ENCODE measurements around the gene CD99.
"Not testable (repeated sequence)": the region's sequence is repeated elsewhere in the genome, so short reads cannot be mapped to it uniquely, and the experiment has no call there.

Gene CD99

DNA sequence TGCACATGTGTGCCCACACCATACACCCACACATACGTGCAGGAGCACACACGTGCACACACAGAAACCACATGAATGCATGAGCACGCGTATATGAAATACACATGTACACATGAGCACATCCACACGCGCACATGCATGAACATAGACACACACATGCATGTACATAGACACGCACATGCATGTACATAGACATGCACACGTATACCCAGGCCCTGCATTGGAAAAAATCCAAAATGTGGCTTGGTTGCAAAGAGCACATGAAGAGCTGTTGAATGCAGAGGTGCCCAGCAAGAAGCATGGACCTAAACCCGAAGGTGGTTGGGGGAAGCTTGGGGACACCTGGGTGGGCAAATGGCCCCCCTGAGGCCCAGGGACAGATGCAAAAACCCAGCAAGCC is 18.5 kb downstream of the CD99 start:
- no peak for TF ChIP-seq JUND (IDR thresholded peaks at IDR 0.05; ENCODE audit: low read depth)
- no peak for DNase-seq (ENCODE audit: low read depth in 1 of 2, low spot score in 1 of 2)
- in situ Hi-C loops (cut with HindIII; ENCODE audit: low pct_unique_long_range_greater_than_20kb, low sequenced_read_pairs), result no loop called here

DNA sequence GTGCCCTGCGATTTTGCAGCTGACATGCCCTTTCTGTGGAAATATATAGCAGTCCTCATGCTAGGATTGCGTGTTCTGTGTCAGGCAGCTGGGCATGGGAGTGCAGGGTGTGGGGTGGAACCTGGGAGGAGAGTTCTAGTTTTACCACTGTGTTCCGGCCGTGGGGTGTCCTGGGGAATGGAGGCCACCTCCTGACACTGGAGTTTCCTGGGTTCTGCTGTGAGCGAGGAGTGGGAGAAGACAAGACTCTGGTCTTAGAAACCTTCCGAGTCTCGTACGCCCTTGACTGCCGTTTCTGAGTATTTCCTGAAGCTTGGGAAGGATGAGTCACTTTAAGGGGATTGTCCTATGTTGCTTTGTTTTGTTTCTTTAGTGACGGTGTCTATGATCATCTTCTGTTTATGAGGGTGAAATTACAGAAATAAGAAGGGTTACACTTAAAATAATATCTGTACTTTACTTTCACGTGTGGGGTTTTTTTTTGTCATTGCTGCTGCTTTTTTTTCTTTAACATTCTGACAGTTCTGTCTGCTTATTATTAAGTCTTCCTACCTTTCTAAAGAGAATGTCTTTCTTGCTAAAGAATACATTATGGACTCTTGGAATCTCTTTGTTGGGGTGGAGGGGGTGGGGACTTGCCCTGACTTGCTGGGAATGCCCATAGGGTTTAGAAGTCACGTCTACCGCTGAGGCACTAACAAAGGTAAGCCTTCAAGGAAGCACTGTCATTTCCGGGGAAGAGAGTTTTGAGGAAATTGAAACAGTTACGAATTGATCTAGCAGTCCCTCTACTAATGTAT is 19.1 kb downstream of the CD99 start:
- in situ Hi-C loops (cut with HindIII; ENCODE audit: low pct_unique_long_range_greater_than_20kb, low sequenced_read_pairs), result no loop called here
- TF ChIP-seq JUND (IDR thresholded peaks at IDR 0.05; ENCODE audit: low read depth), result no peak
- no peak for DNase-seq (ENCODE audit: low read depth in 1 of 2, low spot score in 1 of 2)

DNA sequence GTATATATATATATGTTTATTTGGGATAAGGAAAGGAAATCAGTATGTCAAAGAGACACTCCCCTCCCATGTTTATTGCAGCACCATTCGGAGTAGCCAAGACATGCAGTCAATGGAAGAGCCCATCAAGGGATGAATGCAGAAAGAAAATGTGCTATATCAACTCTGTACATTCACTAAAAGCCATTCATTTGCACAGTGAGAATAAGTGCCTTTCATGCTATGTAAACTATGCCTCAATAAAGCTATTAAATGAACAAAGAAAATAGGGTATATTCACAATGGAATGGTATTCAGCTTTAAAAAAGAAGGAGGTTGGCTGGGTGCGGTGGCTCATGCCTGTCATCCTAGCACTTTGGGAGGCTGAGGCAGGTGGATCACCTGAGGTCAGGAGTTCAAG is 20.3 kb downstream of the CD99 start:
- no peak for TF ChIP-seq JUND (IDR thresholded peaks at IDR 0.05; ENCODE audit: low read depth)
- no peak for DNase-seq (ENCODE audit: low read depth in 1 of 2, low spot score in 1 of 2)
- in situ Hi-C loops (cut with HindIII; ENCODE audit: low pct_unique_long_range_greater_than_20kb, low sequenced_read_pairs), result no loop called here

DNA sequence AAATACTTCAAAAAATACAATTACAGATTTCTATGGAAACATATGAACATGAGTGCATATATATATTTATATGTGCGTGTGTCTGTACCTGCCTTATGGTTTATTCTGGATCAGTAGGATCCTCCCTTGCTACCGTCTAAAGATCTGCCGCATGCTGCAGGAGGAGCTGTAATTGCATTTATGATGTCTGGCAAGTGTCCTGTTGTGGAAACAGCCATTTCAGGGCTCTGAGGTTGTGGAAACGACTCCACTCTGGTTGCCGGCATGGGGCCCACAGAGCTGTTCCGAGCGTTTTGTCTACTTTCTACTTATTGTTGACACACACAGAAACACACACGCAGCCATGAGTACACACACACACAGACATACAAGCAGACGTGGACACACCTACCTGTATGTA is 21.3 kb downstream of the CD99 start:
- TF ChIP-seq JUND (IDR thresholded peaks at IDR 0.05; ENCODE audit: low read depth), result no peak
- in situ Hi-C loops (cut with HindIII; ENCODE audit: low pct_unique_long_range_greater_than_20kb, low sequenced_read_pairs), result no loop called here
- no peak for DNase-seq (ENCODE audit: low read depth in 1 of 2, low spot score in 1 of 2)

DNA sequence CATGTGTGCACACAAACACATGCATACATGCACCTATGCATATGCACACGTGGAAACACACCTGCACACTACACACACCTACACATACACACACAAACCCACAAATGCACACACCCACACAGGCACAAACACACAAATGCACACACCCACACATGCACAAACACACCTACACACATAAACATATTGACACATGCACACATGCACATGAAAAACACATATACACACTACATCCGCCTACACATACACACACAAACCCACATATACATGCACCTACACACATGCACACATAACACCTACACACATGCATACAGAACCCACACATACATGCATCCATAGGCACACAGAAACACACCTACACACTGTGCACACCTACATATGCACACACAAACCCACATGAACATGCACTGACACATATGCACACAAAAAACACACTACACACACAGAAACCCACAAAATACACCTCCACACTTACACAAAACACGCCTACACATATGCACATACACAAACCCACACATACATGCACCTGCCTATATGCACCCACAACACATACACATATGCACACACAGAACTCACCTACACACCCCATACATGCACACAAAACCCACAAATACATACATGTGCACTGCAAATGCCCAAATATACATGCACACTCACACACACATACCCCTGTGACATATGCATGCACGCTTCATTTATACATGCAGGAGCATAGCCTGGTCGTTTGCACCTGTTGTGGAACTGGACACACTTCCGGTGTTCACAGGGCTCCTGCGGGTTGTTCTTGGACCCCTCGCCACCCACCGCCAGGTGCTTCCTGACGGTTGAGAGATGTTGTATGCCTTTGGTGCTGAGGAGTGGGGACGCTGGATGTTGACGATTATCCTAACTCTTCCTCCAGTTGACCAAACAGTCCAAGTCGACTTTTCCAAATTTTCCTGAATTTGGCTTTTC is 22.1 kb downstream of the CD99 start:
- TF ChIP-seq JUND (IDR thresholded peaks at IDR 0.05; ENCODE audit: low read depth), result no peak
- DNase-seq (ENCODE audit: low read depth in 1 of 2, low spot score in 1 of 2), result no peak
- in situ Hi-C loops (cut with HindIII; ENCODE audit: low pct_unique_long_range_greater_than_20kb, low sequenced_read_pairs), result no loop called here

DNA sequence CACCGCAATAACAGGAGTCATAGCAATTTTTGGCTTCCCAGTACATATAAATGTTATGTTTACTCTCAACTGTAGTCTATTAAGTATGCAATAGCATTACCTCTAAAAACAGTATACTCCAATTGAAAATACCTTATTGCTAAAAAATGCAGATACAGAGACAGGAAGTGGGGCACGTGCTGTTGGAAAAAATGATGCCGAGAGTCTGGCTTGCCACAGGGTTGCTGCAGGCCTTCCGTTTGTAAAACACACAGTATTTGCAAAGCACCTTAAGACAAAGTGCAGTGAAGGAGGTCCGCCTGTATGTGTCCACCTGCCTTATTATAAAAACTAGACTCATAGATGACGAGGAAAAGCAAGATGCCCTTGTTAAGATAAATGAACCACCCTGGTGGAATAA is 23.5 kb downstream of the CD99 start:
- in situ Hi-C loops (cut with HindIII; ENCODE audit: low pct_unique_long_range_greater_than_20kb, low sequenced_read_pairs), result no loop called here
- TF ChIP-seq JUND (IDR thresholded peaks at IDR 0.05; ENCODE audit: low read depth), result no peak
- no peak for DNase-seq (ENCODE audit: low read depth in 1 of 2, low spot score in 1 of 2)

DNA sequence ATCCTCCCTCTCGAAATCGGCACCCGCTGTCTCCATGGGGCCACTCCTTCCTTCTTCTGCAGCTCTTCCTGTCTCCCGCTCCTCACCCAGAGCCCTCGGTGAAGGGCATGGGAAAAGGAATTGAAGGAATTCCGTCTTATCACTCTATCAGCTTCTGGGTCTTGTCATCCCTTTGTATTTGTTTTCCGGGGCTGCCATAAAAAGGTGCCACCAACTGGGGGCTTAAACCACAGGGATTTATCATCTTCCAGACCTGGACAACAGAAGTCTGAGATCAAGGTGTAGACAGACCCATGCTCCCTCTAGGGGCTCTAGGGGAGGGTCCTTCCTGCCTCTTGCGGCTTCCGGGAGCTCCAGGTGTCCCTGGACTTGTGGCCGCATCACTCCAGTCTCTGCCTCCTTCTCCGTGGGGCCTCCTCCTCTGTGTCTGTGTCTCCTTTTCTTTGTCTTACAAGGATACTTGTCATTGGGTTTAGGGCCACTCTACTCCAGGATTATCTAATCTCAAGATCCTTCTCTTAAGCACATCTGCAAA is 24.0 kb downstream of the CD99 start:
- in situ Hi-C loops (cut with HindIII; ENCODE audit: low pct_unique_long_range_greater_than_20kb, low sequenced_read_pairs), result no loop called here
- no peak for DNase-seq (ENCODE audit: low read depth in 1 of 2, low spot score in 1 of 2)
- no peak for TF ChIP-seq JUND (IDR thresholded peaks at IDR 0.05; ENCODE audit: low read depth)

DNA sequence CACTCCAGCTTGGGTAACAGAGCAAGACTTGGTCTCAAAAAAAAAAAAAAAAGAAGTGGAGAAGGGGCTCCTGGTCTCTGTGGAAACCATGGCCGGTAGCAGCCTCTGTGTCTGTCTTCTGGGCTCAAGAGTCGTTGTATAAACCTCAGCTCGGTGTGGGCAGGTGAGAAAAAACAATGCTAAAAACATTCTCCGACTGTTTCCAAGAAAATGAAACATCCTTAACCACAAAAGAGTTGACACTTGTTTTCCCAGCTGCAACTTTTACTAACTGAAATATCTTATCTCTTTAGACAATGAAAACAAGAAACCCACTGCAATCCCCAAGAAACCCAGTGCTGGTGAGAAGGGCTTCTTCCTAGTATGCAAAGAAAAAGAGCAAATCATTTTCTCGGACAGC is 26.2 kb downstream of the CD99 start:
- no peak for TF ChIP-seq JUND (IDR thresholded peaks at IDR 0.05; ENCODE audit: low read depth)
- in situ Hi-C loops (cut with HindIII; ENCODE audit: low pct_unique_long_range_greater_than_20kb, low sequenced_read_pairs), result no loop called here
- no peak for DNase-seq (ENCODE audit: low read depth in 1 of 2, low spot score in 1 of 2)

DNA sequence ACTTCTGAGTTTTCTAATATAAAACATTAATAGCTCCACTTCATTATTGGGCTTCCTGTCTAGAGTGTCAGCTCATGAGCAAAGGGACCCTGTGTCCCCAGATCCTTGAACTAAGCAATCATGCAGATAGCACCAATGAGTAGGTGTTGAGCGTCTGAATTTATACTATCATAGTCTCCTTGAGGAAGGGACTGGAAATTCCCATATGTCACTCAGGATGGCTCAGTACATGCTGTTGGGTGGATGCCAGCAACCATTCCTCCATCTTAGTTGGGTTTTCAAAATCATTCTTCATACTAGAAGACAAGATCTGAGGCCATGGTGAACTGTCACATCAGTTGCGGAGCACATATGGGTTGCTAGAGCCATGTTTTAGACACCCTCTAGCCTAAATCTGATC is 27.7 kb downstream of the CD99 start:
- in situ Hi-C loops (cut with HindIII; ENCODE audit: low pct_unique_long_range_greater_than_20kb, low sequenced_read_pairs), result no loop called here

DNA sequence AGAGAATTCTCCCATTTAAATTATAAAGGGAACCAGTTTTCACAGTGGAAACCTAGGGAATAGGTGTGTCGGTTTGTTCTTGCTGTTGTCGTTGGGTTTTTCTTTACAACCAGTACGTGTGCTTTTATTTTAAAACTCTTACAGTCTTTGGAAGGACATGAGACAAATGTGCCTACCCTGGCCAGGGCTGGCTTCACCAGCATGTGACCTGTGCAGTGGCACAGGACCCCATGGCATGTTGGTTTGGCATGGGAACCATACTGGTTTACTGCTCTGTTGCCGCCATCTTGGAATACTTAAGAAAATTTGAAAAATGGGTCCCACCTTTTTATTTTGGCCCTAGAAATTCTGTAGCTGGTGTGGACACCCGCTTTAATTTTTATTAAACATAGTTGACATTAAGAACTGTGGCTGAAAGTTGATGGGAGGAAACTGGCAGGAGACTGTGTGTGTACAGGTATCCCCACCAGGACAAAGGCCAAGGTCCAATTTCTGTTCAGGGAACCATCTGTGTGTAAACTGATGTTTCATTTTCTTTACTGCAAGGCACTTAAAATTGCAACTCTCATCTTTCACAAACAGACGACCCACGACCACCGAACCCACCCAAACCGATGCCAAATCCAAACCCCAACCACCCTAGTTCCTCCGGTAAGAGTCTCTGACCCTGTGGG is 28.8 kb downstream of the CD99 start:
- TF ChIP-seq JUND (IDR thresholded peaks at IDR 0.05; ENCODE audit: low read depth), result no peak
- in situ Hi-C loops (cut with HindIII; ENCODE audit: low pct_unique_long_range_greater_than_20kb, low sequenced_read_pairs), result no loop called here

More for the DNA sequence above, 27.7 kb downstream of the CD99 start:
- DNase-seq (ENCODE audit: low read depth in 1 of 2, low spot score in 1 of 2), result no peak
- no peak for TF ChIP-seq JUND (IDR thresholded peaks at IDR 0.05; ENCODE audit: low read depth)

DNA sequence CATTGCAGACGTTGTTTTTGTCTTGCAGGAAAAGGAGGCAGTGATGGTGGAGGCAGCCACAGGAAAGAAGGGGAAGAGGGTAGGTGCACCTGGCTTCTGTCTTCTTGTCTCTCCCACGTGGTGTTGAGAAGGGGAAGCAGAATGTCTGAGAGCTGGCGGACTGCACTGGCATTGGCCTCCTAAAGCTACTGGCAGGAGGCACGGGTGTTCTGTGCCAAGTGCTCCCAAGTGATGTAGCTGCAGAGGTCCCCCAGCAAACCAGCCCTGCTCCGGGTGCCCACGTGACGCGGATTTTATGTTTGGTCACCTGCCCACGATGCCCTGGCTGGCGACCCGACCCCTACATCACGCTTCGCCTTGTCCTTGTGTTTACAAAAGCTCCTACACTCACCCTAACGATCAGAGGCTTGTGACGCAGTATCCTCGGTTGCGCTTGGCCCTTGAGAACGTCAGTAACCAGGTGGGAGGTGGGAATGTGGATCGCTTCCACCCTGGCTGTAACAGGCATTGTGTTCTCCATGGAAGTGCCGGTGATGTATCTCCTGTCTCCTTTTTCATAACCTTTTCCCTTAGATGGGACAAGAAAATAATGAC is 32.3 kb downstream of the CD99 start:
- in situ Hi-C loops (cut with HindIII; ENCODE audit: low pct_unique_long_range_greater_than_20kb, low sequenced_read_pairs), result no loop called here
- TF ChIP-seq JUND (IDR thresholded peaks at IDR 0.05; ENCODE audit: low read depth), result no peak
- DNase-seq (ENCODE audit: low read depth in 1 of 2, low spot score in 1 of 2), result no peak

More for the DNA sequence above, 28.8 kb downstream of the CD99 start:
- DNase-seq (ENCODE audit: low read depth in 1 of 2, low spot score in 1 of 2), result no peak

DNA sequence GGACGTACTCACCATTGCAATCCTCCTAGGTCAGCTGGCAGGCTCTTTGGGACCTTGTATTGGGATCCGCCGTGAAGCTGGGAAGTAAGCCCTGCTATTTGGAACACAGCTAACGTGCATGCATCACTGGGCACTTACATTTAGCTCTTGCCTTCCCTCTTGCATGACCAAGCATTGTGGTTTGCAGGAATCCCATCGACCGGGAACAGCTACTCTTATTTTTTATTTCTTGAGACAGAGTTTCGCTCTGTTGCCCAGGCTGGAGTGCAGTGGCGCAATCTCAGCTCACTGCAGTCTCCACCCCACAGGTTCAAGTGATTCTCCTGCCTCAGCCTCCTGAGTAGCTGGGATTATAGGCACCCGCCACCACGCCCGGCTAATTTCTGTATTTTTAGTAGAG is 36.2 kb downstream of the CD99 start:
- in situ Hi-C loops (cut with HindIII; ENCODE audit: low pct_unique_long_range_greater_than_20kb, low sequenced_read_pairs), result not testable (repeated sequence)

More for the DNA sequence above, 36.2 kb downstream of the CD99 start:
- DNase-seq (ENCODE audit: low read depth in 1 of 2, low spot score in 1 of 2), result not testable (repeated sequence)
